Retina (tissue), 1 donor: ENCODE data around the gene KRTAP5-1.
"Not testable (repeated sequence)": the region's sequence is repeated elsewhere in the genome, so short reads cannot be mapped to it uniquely, and the experiment has no call there.

Experiments
- DNase-seq: peaks from one replicate; pipeline ENCODE4 v3.0.0-alpha.2; 2016

The KRTAP5-1 gene, protein sequence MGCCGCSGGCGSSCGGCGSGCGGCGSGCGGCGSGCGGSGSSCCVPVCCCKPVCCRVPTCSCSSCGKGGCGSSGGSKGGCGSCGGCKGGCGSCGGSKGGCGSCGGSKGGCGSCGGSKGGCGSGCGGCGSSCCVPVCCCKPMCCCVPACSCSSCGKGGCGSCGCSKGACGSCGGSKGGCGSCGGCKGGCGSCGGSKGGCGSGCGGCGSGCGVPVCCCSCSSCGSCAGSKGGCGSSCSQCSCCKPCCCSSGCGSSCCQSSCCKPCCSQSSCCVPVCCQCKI

DNA sequence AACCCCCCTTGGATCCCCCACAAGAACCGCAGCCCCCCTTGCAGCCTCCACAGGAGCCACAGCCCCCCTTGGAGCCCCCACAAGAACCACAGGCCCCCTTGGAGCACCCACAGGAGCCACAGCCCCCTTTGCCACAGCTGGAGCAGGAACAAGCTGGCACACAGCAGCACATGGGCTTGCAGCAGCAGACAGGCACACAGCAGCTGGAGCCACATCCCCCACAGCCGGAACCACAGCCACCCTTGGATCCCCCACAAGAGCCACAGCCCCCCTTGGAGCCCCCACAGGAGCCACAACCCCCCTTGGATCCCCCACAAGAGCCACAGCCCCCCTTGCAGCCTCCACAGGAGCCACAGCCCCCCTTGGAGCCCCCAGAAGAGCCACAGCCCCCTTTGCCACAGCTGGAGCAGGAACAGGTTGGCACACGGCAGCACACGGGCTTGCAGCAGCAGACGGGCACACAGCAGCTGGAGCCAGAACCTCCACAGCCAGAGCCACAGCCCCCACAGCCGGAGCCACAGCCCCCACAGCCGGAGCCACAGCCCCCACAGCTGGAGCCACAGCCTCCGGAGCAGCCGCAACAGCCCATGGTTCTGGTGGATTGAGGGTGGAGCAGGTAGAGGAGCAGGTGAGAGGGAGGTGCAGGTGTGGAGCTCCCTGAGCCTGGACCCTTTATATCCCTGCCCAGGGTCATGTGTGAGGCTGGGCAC is at the start of gene KRTAP5-1:
TSS of gene KRTAP5-1 (minus strand) at position 623 of the 710 bp plus-strand sequence. CDS start at position 589, 34 bp downstream.
- not testable (repeated sequence) for DNase-seq

DNA sequence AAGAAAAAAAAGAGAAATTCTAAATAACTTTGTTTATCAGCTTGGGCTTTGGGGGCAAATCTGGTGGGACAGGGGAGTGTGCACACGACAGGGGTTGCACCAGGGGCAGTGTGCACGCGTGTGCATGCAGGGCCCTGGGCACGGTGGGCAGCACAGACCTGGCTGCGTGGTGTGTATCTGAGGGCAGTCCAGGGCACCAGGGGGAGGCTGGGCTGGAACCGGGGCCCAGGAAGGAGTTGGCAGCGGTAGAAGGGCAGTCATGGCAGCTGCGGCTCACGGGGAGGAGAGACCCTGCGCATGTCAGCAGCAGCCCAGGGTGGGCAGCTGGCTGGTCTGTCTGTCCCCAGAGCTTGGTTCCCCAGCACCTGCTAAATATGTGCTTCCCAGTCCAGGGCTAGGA is 48.8 kb upstream of the KRTAP5-1 start:
- no peak for DNase-seq

DNA sequence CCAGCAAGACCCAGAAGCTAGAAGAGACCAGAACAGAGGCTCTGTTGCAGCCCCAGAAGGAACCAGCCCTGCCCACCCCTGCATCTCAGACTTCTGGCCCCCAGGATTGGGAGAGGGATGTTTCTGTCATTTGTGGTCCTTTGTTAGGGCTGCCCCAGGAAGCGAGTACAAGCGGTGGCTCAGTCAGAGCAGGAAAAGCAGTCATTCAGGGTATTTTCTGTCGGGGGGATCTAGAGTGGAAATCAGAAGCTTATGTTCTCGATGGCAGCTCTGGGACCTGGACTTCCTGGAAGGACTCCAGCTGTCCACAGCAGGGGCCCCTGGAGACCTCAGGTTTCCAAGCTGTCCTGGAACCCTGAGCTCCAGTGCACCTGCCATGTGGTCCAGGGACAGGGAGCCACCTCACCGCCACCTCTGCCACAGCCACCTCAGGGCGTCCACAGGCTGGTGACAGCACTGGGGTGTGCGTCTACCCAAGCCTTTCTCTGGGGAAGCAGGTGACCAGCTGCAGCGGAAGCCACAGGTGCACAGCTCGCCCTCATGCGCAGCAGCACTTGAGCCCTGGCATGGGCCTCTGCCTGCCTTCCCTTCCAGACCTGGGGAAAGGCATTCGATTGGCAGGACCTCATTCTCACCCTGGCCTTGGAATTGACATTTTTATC is 47.1 kb upstream of the KRTAP5-1 start:
- DNase-seq, result no peak

DNA sequence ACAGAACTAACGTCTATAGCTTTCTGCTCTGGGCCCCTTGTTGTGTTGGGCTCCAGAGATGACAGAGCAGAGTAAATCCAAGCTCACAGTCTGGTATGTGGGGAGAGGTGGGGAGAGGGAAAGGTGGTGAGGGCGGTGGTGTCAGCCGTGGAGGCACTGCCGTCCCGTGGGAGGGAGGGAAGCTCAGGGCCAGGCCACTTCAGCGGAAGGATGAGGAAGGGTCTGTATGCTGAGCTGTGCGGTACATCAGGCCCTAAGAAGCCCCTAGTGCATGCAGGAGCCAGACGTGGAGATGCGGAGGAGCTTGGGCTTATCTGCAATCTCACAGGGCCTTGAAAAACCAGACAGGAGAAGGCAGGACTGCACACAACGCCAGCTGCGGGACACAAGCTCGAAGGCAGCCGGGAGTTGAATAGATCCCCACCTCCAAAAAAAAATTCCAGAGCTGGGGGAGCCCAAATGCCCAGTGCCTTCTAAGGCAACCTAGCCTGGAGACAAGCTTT is 46.0 kb upstream of the KRTAP5-1 start:
- DNase-seq, result no peak

DNA sequence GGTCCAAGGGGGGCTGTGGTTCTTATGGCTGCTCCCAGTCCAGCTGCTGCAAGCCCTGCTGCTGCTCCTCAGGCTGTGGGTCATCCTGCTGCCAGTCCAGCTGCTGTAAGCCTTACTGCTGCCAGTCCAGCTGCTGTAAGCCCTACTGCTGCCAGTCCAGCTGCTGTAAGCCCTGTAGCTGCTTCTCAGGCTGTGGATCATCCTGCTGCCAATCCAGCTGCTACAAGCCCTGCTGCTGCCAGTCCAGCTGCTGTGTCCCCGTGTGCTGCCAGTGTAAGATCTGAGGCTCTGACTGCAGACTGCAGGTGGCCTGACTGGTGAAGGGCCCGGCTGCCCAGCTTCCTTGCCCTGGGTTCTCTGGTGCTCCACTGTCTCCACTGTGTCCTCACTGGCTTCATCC is 45.2 kb upstream of the KRTAP5-1 start:
- no peak for DNase-seq

DNA sequence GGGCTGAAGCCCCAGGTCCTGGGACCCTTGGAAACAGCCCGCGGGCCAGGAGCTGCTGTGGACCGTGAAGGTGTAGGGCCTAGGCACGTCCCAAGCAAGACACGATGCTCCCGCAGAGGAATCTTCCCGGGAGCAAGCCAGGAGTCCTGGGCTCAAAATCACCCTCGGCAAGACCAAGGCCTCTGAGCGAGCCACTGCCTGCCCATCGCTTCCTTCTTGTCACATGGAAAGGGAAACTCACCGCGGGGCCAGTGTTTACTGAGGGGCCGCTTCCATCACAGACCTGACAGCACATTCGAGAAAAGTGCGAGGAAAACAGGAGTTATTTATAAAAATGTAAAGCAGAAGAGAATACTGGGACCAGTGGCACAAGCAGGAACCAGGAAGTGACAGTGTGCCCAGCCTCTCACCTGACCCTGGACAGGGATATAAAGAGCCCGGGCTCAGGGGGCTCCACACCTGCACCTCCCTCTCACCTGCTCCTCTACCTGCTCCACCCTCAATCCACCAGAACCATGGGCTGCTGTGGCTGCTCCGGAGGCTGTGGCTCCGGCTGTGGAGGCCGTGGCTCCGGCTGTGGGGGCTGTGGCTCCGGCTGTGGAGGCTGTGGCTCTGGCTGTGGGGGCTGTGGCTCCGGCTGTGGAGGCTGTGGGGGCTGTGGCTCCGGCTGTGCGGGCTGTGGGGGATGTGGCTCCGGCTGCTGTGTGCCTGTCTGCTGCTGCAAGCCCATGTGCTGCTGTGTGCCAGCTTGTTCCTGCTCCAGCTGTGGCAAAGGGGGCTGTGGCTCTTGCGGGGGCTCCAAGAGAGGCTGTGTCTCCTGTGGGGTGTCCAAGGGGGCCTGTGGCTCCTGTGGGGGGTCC is 44.5 kb upstream of the KRTAP5-1 start, which contains the start of gene KRTAP5-5:
TSS of gene KRTAP5-5 (plus strand) at position 450 of the 860 bp plus-strand sequence. CDS start at position 516, 66 bp downstream.
- no peak for DNase-seq

DNA sequence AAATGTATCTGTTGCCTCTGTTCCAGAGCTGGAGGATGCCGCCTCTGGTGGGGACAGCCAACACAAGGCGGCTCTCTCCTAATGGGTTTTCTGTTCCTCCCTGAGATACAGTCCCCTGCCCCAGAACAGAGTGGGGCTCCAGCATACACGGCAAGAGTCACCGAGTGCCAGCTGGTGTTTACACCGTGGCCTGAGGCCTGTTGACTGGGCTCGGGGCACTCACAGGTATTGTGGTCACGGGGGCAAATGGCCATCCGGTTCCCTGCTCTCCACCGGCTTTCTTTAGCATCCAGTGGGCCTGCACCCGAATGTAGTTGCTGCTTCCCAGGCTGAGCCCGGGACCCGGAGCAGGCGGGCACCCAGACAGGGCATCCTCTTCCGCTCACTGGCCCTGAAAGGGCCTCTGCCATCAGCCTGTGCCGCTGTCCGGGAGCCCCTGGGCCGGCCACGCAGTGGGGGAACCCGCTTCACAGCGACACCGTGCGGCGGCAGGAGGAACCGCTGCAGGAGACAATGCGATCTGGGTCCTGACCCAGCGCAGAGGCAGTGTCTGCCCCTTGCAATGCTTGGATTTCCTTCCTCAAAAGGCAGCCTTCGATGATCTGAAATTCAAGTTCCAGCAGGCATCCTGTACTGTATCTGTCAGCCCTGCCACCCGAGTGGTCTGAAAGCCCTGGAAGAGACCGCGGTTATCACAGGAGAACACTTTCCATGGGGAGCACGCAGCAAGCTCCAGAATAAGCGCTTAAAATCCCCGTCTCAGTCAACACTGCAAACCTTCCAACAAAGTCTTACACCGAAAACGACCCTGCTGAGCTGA is 43.6 kb upstream of the KRTAP5-1 start:
- peak; percentile 86 for DNase-seq

DNA sequence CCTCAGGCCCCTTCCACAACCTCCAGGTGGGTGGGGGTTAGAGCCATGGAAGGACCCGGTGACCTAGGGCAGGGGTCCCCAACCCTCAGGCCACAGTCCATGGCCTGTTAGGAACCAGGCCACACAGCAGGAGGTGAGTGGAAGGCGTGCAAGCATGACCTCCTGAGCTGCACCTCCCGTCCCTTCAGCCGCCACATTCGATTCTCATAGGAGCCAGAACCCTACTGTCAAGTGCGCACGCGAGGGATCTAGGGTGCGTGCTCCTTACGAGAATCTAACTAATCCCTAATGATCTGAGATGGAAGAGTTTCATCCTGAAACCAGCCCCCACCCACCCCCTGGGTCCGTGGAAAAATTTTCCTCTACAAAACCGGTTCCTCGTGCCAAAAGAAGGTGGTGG is 40.5 kb upstream of the KRTAP5-1 start:
- no peak for DNase-seq

DNA sequence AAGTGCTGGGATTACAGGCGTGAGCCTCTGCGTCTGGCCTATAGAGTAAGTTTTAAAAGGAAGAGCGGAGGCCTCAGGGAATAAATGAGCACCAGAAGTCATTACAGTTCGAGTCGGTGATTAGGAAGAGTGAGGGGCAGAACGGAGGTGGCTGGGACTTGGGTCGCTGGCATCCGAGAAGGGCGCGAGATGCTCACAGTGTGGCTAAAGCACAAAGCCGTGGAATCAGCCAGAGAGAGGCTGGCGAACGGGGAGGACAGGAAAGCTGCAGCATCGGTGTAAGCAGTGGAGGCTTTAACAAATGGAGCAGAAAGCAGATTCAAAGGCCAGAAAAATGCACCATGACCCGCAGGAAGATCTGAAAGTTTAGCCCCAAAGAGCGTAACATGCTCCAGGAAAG is 39.5 kb upstream of the KRTAP5-1 start:
- no peak for DNase-seq

DNA sequence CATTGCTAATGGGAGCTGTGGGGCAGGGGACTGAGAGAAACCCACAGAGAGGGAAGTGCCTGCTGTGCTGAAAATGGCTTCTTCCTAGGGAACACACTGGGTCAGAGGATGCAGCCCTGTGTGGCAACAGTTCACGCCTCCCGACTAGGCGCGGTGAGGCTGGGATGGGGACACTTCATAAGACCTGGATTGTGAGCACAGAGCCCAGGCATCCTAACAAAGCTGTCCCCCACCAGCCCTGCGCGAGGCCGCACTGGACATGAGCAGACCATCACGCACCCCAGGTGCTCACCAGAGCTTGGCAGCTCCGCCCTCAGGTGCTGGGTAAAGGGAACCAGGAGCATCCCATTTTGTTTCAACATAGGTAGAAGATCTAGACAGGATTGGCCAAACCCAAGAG is 38.6 kb upstream of the KRTAP5-1 start:
- no peak for DNase-seq

DNA sequence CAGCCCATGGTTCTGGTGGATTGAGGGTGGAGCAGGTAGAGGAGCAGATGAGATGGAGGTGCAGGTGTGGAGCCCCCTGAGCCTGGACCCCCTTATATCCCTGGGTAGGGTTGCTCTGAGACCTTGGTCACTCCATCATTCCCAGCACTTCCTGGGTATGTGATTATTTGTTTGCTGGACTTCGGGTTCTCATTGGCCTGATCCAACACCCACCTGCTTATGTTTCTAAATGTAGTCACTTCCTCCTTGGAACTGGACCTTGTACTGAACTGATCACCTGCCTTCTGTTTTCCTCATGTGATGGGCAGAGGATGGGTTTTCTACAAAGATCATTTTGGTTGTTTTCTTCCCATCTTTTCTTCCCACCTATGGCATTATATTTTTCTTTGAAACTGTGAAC is 37.0 kb upstream of the KRTAP5-1 start, which contains the start of gene KRTAP5-4:
TSS of gene KRTAP5-4 (minus strand) at position 53 of the 400 bp plus-strand sequence. CDS start at position 8, 45 bp downstream.
- no peak for DNase-seq

DNA sequence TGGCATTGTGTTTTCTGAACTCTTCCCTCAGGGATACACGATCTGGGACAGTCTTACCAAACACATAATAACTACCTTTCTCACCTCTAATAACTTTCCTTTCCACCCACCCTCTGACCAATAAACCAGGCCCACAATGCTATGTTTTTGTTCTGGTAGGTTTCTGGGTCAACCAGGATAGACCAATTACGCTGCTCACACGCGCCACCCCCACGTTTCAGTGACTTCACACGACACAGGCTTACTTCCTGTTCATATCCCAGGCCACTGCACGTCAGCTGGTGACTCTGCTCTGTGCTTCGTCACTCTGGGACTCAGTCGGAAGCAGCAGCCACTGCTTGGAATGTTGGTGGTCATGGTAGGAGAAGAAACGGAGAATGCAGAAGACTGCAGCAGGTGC is 34.4 kb upstream of the KRTAP5-1 start:
- no peak for DNase-seq

DNA sequence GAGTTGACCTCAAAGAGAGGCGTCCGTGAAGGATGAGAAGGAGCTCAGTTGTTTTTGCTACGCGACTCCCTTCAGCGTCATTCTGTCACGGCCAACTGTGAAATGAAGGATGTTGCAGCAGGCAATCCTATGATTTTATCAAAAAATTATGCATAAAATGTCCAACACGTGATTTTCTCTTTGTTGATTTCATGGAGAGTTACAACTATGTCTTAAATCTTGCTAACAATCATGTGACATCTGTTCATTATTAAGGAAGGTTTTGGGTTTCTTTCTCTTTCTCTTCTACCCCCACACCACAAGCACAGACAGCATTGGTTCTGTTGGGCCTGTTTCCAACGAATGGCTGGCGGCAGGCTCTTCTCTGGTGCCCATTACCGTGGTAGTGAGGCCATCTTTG is 33.1 kb upstream of the KRTAP5-1 start:
- no peak for DNase-seq

DNA sequence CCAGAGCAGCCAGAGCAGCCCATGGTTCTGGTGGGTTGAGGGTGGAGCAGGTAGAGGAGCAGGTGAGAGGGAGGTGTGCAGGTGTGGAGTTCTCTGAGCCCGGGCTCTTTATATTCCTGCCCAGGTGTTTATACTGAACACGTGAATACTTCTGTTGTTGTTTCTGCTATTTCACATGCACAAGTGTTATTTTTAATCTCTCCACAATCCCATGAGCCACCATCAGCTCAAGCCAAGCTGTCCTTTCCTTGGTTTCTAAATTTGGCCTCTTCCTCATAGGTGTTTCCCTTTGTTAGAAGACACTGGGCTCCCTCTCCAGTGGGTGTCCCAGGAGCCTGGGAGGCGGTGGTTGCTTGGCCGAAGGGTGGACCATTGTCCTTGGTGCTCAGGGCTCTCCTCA is 23.3 kb upstream of the KRTAP5-1 start, which contains the start of gene KRTAP5-3:
TSS of gene KRTAP5-3 (minus strand) at position 101 of the 400 bp plus-strand sequence. CDS start at position 23, 78 bp downstream.
- no peak for DNase-seq

DNA sequence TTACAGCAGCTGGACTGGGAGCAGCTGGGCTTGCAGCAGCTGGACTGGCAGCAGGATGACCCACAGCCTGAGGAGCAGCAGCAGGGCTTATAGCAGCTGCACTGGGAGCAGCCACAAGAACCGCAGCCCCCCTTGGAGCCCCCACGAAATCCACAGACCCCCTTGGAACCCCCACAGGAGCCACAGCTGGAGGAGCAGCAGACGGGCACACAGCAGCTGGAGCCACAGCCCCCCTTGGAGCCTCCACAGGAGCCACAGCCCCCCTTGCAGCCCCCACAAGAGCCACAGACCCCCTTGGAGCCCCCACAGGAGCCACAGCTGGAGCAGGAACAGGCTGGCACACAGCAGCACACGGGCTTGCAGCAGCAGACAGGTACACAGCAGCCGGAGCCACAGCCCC is 22.8 kb upstream of the KRTAP5-1 start:
- not testable (repeated sequence) for DNase-seq

DNA sequence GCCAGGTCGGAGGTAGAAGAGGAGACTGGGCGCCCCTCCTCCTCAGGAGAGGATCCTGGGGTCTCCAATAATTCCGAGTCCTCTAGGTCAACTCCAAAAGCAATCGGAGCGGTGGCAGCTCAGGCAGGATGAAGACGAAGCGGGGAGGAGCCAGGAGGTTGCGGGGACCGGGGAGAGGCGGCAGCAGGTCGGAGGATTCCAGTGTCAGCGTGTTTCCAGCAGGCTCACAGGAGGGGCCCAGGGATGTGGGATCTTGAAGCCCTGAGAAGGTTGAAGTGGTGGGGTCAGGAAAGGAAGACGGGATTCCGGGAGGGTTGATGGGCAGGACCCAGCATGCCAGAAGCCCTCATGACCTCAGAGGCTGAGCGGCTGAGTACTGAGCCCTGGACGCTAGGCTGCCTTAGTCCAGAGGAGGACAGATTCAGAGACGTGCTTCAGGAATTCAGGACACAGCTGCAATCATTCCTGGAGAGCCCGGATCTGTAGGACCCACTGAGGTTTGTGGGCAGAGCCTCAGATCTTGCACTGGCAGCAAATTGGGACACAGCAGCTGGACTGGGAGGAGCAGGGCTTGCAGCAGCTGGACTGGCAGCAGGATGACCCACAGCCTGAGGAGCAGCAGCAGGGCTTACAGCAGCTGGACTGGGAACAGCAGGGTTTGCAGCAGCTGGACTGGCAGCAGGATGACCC is 22.2 kb upstream of the KRTAP5-1 start:
- peak; percentile 59 for DNase-seq

DNA sequence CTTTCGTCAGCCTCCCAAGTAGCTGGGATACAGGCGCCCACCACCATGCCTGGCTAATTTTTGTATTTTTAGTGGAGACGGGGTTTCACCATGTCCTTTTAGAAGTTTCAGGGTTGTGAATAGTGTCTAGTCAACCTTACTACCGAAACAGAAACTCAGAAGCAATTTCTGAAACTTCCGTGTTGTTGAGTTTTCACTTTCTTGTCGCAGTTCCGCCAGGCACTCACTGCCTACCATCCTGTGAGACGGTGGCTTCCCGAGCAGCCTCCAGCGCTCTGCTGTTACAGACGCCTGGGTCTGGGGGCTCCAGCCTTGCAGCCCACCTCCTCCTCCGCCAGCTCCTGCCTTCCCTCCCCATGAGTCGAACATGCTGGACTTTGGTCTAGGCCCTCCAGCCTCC is 20.8 kb upstream of the KRTAP5-1 start:
- DNase-seq, result not testable (repeated sequence)

DNA sequence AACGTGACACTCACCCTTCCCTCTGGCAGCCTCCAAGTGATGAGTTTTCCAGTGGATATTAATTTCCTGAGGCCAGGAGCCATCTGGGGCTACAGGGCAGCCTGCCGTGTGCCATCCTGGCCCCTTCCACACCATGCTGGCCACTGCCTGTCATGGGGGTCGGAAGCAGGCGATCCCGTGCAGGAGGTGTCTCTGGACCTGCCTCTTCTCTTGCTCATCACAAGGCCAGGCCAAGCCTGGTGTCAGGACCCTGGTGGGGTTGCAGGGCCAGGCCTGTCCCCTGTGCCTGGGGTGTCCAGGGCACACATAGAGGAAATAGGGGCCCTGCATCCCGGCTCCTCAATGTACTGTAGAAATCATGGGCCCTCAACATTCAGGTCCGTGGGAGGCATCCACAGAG is 19.6 kb upstream of the KRTAP5-1 start:
- no peak for DNase-seq

DNA sequence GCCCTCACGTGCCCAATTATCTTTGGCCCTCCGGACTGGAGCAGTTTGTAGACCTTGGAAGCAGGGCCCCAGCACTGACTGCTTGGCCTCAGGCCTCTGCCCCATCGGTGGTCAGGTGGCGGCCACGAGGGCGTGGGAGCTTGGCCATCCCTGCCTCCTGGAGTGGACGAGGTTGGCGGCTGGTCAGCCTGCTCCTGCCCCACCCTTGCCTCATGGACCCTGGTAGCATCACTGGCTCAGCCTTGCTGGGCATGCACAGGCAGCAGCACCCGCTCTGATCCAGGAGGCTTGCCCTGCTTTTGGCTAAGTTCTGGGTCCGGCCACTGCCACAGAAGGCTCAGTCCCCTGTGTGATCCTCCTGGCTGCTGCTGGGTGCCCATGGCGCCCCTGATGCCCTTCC is 19.1 kb upstream of the KRTAP5-1 start:
- DNase-seq, result no peak

DNA sequence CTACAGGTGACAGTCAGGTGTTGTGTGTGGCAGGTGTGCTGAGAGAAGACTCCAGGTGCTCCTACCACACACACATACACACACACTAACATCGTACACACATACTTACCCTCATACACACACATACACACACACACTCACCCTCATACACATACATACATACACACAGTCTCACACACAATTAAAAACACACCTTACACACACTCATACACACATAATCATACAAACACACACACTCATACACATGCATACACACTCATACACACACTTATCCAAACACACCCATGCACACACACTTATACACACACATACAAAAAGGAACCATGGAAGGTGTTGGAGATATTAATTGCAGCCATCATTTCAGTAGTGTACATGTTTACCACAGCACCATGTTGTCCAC is 18.5 kb upstream of the KRTAP5-1 start:
- no peak for DNase-seq

DNA sequence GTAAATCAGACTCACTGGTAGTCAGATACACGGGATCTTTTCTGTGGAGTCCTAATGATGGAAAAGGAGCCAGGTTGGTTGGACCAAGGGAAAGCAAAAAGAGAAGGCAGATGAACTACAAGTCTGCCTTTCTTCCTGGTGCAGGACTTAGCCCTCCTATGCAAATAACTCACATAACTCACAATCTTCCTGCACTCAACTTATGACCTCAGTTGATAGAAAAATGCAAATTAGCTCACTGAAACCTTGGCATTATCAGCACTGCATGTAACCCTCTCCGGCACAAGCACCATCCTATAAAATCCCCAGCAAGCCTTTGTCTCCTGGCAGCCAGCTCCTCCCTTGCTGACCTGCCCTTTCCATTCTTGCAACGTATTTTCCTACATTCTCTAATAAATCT is 16.6 kb upstream of the KRTAP5-1 start:
- not testable (repeated sequence) for DNase-seq
